H9 (cell line): ENCODE measurements around the gene KRTAP9-2. TPM values are rescaled to one million over a fixed set of nuclear protein-coding genes. Genes with fewer than 3 reads are reported as not detected.

Experiments
- DNase-seq: peaks from one replicate; pipeline ENCODE4 v3.0.0-alpha.2; 2017
- H2AFZ ChIP-seq: one replicate; pipeline ENCODE4 v1.6.1; 2013; ENCODE audit warnings: mild to moderate bottlenecking, low read length, control low read depth, moderate library complexity
- H2AK5ac ChIP-seq: 2 replicates; pipeline ENCODE4 v1.6.1; 2013; ENCODE audit warnings: low read length, control low read depth, mixed read lengths; ENCODE audit not compliant: insufficient read length
- H2BK120ac ChIP-seq: one replicate; pipeline ENCODE4 v1.6.1; 2013; ENCODE audit warnings: low read depth, mild to moderate bottlenecking, low read length, control low read depth, inconsistent platforms; ENCODE audit not compliant: poor library complexity, severe bottlenecking
- H2BK12ac ChIP-seq: 2 replicates; pipeline ENCODE4 v1.6.1; 2013; ENCODE audit warnings: low read length, control low read depth, mixed read lengths, low read depth; ENCODE audit not compliant: insufficient read length
- H2BK15ac ChIP-seq: 2 replicates; pipeline ENCODE4 v1.6.1; 2013; ENCODE audit warnings: low read depth, low read length, control low read depth
- H2BK20ac ChIP-seq: one replicate; pipeline ENCODE4 v1.6.1; 2013; ENCODE audit warnings: low read depth, mild to moderate bottlenecking, low read length, control low read depth, inconsistent platforms; ENCODE audit not compliant: poor library complexity, severe bottlenecking
- H2BK5ac ChIP-seq: 2 replicates; pipeline ENCODE4 v1.6.1; 2013; ENCODE audit warnings: low read length, control low read depth, mixed read lengths; ENCODE audit not compliant: insufficient read length
- H3K14ac ChIP-seq: 2 replicates; pipeline ENCODE4 v1.6.1; 2013; ENCODE audit warnings: low read length, control low read depth; ENCODE audit not compliant: insufficient read depth
- H3K18ac ChIP-seq: 2 replicates; pipeline ENCODE4 v1.6.1; 2013; ENCODE audit warnings: low read depth, mild to moderate bottlenecking, mixed read lengths, low read length, control low read depth; ENCODE audit not compliant: insufficient read length
- H3K23ac ChIP-seq: 2 replicates; pipeline ENCODE4 v1.6.1; 2013; ENCODE audit warnings: low read length, control low read depth, mixed read lengths, low read depth; ENCODE audit not compliant: insufficient read length
- H3K23me2 ChIP-seq: 2 replicates; pipeline ENCODE4 v1.6.1; 2013; ENCODE audit warnings: low read depth, mild to moderate bottlenecking, mixed read lengths, low read length, control low read depth; ENCODE audit not compliant: insufficient read length, poor library complexity, severe bottlenecking
- H3K27ac ChIP-seq: 2 replicates; pipeline ENCODE4 v1.5.1; 2013; ENCODE audit warnings: low read length, control low read depth, mixed read lengths, low read depth; ENCODE audit not compliant: insufficient read length
- H3K27me3 ChIP-seq: 2 replicates; pipeline ENCODE4 v1.6.1; 2013; ENCODE audit warnings: low read length, control low read depth, inconsistent platforms; ENCODE audit not compliant: insufficient read depth
- H3K4ac ChIP-seq: 2 replicates; pipeline ENCODE4 v1.6.1; 2013; ENCODE audit warnings: low read depth, mild to moderate bottlenecking, control low read depth, inconsistent platforms, low read length, moderate library complexity
- H3K4me1 ChIP-seq: 2 replicates; pipeline ENCODE4 v1.6.1; 2013; ENCODE audit warnings: low read length, control low read depth, inconsistent platforms; ENCODE audit not compliant: insufficient read depth
- H3K4me2 ChIP-seq: 2 replicates; pipeline ENCODE4 v1.6.1; 2013; ENCODE audit warnings: low read length, control low read depth, mixed read lengths; ENCODE audit not compliant: insufficient read length, insufficient read depth
- H3K56ac ChIP-seq: 2 replicates; pipeline ENCODE4 v1.6.1; 2013; ENCODE audit warnings: low read depth, mild to moderate bottlenecking, mixed read lengths, low read length, control low read depth; ENCODE audit not compliant: insufficient read length
- H3K79me1 ChIP-seq: 2 replicates; pipeline ENCODE4 v1.6.1; 2013; ENCODE audit warnings: low read depth, mild to moderate bottlenecking, moderate library complexity, low read length, control low read depth, inconsistent platforms; ENCODE audit not compliant: insufficient read depth, poor library complexity, severe bottlenecking
- H3K79me2 ChIP-seq: 2 replicates; pipeline ENCODE4 v1.6.1; 2013; ENCODE audit warnings: low read length, control low read depth, inconsistent platforms; ENCODE audit not compliant: insufficient read depth
- H3K9ac ChIP-seq: 2 replicates; pipeline ENCODE4 v1.6.1; 2013; ENCODE audit warnings: low read length, control low read depth, mixed read lengths; ENCODE audit not compliant: insufficient read length; ENCODE audit errors: extremely low read depth
- H3K9me3 ChIP-seq: one replicate; pipeline ENCODE4 v1.6.1; 2013; ENCODE audit warnings: low read depth, low read length, inconsistent platforms; ENCODE audit not compliant: control insufficient read depth
- H3T11ph ChIP-seq: one replicate; pipeline ENCODE4 v1.6.1; 2013; ENCODE audit warnings: mild to moderate bottlenecking, low read length, control low read depth, inconsistent platforms
- H4K20me1 ChIP-seq: one replicate; pipeline ENCODE4 v1.6.1; 2013; ENCODE audit not compliant: control insufficient read depth, insufficient read length, insufficient read depth
- H4K5ac ChIP-seq: 2 replicates; pipeline ENCODE4 v1.6.1; 2013; ENCODE audit warnings: low read depth, mild to moderate bottlenecking, mixed read lengths, low read length, control low read depth; ENCODE audit not compliant: insufficient read length
- H4K8ac ChIP-seq: replicated peaks from 2 replicates; pipeline ENCODE4 v1.6.1; 2013; ENCODE audit warnings: low read length, control low read depth, mixed read lengths, low read depth; ENCODE audit not compliant: insufficient read length
- H4K91ac ChIP-seq: 2 replicates; pipeline ENCODE4 v1.6.1; 2013; ENCODE audit warnings: low read depth, mild to moderate bottlenecking, moderate library complexity, mixed read lengths, low read length, control low read depth; ENCODE audit not compliant: insufficient read length
- H3K27ac Mint-ChIP-seq, 3 experiments: 2 replicates in 2 of 3; 3 replicates in 1 of 3; pipeline ENCODE4 v1.8.0; 2020 to 2021; ENCODE audit warnings: mixed read lengths in 3 of 3, mild to moderate bottlenecking in 1 of 3, moderate library complexity in 1 of 3
- H3K27me3 Mint-ChIP-seq: 2 replicates; pipeline ENCODE4 v1.8.0; 2021; ENCODE audit warnings: low read depth, mild to moderate bottlenecking, moderate library complexity, mixed read lengths
- H3K36me3 Mint-ChIP-seq, 3 experiments: 2 replicates in 2 of 3; 3 replicates in 1 of 3; pipeline ENCODE4 v1.8.0; 2020 to 2021; ENCODE audit warnings: low read depth in 3 of 3, mixed read lengths in 3 of 3; ENCODE audit not compliant: insufficient read depth in 1 of 3
- H3K4me1 Mint-ChIP-seq, 2 experiments: 2 replicates each; pipeline ENCODE4 v1.8.0; 2020; ENCODE audit warnings: mixed read lengths in 2 of 2
- H3K4me3 Mint-ChIP-seq, 2 experiments: 2 replicates in 1 of 2; 3 replicates in 1 of 2; pipeline ENCODE4 v1.8.0; 2020 to 2021; ENCODE audit warnings: mild to moderate bottlenecking in 2 of 2, mixed read lengths in 2 of 2, moderate library complexity in 1 of 2
- H3K9me3 Mint-ChIP-seq, 2 experiments: 2 replicates in 1 of 2; 3 replicates in 1 of 2; pipeline ENCODE4 v1.8.0; 2020; ENCODE audit warnings: mild to moderate bottlenecking in 2 of 2, mixed read lengths in 2 of 2, moderate library complexity in 1 of 2
- WGBS: extraction: QIAGEN DNeasy Blood & Tissue Kit; methylation state at CpG from one replicate; pipeline ENCODE4 v1.1.7; 2013; ENCODE audit warnings: missing lambda C conversion rate, low lambda C conversion rate, mixed read lengths; ENCODE audit not compliant: insufficient read length; ENCODE audit errors: extremely low coverage; 5-methylcytosine and 5-hydroxymethylcytosine counted together
- total RNA-seq: library from RNA; stranded (reverse); gene quantifications from 2 replicates; pipeline ENCODE4 v1.2.1, GENCODE V29; 2021
- TF ChIP-seq, protein P1 (sequence below): fragments of 200-600 bp; sonication (generic); conservative IDR thresholded peaks from 3 replicates; pipeline ENCODE4 v1.8.0; 2021; ENCODE audit warnings: antibody characterized with exemption, mild to moderate bottlenecking

Gene KRTAP9-2
- total RNA-seq, 1 experiment from 2014 or later = not detected

DNA sequence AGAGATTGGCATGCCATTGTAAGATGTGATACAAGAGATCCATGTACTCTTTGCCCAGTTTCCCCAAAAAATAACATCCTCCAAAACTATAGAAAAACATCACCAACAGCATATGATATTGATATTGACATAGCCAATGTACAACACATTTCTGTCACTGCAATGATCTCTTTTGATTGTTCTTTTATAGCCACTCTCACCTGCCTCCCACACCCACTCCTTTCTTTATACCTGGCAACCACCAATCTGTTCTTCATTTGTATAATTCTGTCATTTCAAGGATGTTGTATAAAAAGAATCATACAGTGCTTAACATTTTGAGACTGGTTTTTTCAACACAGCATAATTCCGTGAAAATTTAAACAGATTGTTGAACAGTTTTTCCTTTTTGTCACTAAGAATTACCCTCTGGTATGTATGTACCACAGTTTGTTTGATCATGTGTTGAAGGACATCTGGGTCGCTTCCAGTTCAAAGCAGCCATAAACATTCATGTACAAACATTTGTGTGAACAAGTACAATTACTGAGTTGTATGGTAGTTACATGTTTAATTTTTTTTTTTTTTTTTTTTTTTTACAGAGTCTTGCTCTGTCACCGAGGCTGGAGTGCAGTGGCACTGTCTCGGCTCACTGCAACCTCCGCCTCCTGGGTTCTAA is 26.9 kb upstream of the KRTAP9-2 start:
- no peak overlapping the region for H2BK12ac ChIP-seq
- no peak overlapping the region for H3K18ac ChIP-seq
- no peaks in the 10 kb centered on the region for H3K79me2 ChIP-seq
- H3K4me2 ChIP-seq = no peak overlapping the region
- no peaks in the 10 kb centered on the region for H3K9me3 ChIP-seq
- no peak overlapping the region for H3K56ac ChIP-seq
- no peak overlapping the region for H4K5ac ChIP-seq
- H3K23me2 ChIP-seq = no peaks in the 10 kb centered on the region
- no CpG with 5 or more reads among the region's 5 CpGs for WGBS
- no peaks in the 10 kb centered on the region for H3K36me3 Mint-ChIP-seq
- no peak overlapping the region for H2BK20ac ChIP-seq
- H3K23ac ChIP-seq = no peak overlapping the region
- peaks cover 4% of the 10 kb centered on the region for H3K27me3 Mint-ChIP-seq
- no peak overlapping the region for H2BK15ac ChIP-seq
- no peak overlapping the region for H3K14ac ChIP-seq
- no peak for DNase-seq
- no peak overlapping the region for H2AFZ ChIP-seq
- TF ChIP-seq, protein P1, sequence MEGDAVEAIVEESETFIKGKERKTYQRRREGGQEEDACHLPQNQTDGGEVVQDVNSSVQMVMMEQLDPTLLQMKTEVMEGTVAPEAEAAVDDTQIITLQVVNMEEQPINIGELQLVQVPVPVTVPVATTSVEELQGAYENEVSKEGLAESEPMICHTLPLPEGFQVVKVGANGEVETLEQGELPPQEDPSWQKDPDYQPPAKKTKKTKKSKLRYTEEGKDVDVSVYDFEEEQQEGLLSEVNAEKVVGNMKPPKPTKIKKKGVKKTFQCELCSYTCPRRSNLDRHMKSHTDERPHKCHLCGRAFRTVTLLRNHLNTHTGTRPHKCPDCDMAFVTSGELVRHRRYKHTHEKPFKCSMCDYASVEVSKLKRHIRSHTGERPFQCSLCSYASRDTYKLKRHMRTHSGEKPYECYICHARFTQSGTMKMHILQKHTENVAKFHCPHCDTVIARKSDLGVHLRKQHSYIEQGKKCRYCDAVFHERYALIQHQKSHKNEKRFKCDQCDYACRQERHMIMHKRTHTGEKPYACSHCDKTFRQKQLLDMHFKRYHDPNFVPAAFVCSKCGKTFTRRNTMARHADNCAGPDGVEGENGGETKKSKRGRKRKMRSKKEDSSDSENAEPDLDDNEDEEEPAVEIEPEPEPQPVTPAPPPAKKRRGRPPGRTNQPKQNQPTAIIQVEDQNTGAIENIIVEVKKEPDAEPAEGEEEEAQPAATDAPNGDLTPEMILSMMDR = no peak
- no peak overlapping the region for H4K8ac ChIP-seq
- H3K9me3 Mint-ChIP-seq = peaks cover 0 to 8% of the 10 kb centered on the region in 2 experiments; a peak in 3 of 5 replicates
- H3K4me1 Mint-ChIP-seq = no peaks in the 10 kb centered on the region
- no peak overlapping the region for H3K9ac ChIP-seq
- H3K27ac Mint-ChIP-seq = no peak overlapping the region
- no peak overlapping the region for H2BK5ac ChIP-seq
- no peak overlapping the region for H2BK120ac ChIP-seq
- H2AK5ac ChIP-seq = no peak overlapping the region
- no peak overlapping the region for H4K91ac ChIP-seq
- H4K20me1 ChIP-seq = no peaks in the 10 kb centered on the region
- no peak overlapping the region for H3K27ac ChIP-seq
- H3K4me1 ChIP-seq = no peaks in the 10 kb centered on the region
- no peak overlapping the region for H3T11ph ChIP-seq
- H3K4me3 Mint-ChIP-seq = no peak overlapping the region
- H3K4ac ChIP-seq = no peak overlapping the region
- no peaks in the 10 kb centered on the region for H3K79me1 ChIP-seq
- no peaks in the 10 kb centered on the region for H3K27me3 ChIP-seq
